GM12891 (cell line): Measurements from ENCODE around the gene TRNT1.

Experiments
- PAX5 ChIP-seq: IDR thresholded peaks from 2 replicates; pipeline ENCODE4 v1.6.1; 2011; ENCODE audit warnings: low read length, moderate library complexity, mild to moderate bottlenecking; ENCODE audit not compliant: insufficient read depth, severe bottlenecking
- POLR2A ChIP-seq: IDR thresholded peaks from 2 replicates; pipeline ENCODE4 v1.6.1; 2011; ENCODE audit warnings: low read depth, low read length, control low read depth
- POLR2AphosphoS5 ChIP-seq: IDR thresholded peaks from 2 replicates; pipeline ENCODE4 v1.6.1; 2011; ENCODE audit warnings: low read depth, low read length, control low read depth
- SPI1 ChIP-seq: IDR thresholded peaks from 2 replicates; pipeline ENCODE4 v1.6.1; 2011; ENCODE audit warnings: low read depth, low read length, control low read depth

GRCh38 chr3:3110299-3110630 is 16.5 kb upstream of the TRNT1 start, which contains the start of gene IL5RA:
- TF ChIP-seq POLR2A (no peak), POLR2AphosphoS5 (no peak), PAX5 (no peak), SPI1 (no peak)
